GM18505 (cell line): ENCODE measurements around the gene FAAP100.
A peak's percentile ranks its signal among the peaks of the same experiment; 100 is the strongest.

Experiments used
- ATAC-seq: cut with Tn5 transposase; IDR thresholded peaks from one replicate; pipeline ENCODE4 v1.9.1; 2021; ENCODE audit not compliant: unreplicated experiment
- POLR2A ChIP-seq: IDR thresholded peaks from 4 replicates; pipeline ENCODE4 v1.6.1; 2011; ENCODE audit warnings: borderline replicate concordance; ENCODE audit not compliant: insufficient read depth, insufficient read length; ENCODE audit errors: extremely low read depth

FAAP100 gene

DNA sequence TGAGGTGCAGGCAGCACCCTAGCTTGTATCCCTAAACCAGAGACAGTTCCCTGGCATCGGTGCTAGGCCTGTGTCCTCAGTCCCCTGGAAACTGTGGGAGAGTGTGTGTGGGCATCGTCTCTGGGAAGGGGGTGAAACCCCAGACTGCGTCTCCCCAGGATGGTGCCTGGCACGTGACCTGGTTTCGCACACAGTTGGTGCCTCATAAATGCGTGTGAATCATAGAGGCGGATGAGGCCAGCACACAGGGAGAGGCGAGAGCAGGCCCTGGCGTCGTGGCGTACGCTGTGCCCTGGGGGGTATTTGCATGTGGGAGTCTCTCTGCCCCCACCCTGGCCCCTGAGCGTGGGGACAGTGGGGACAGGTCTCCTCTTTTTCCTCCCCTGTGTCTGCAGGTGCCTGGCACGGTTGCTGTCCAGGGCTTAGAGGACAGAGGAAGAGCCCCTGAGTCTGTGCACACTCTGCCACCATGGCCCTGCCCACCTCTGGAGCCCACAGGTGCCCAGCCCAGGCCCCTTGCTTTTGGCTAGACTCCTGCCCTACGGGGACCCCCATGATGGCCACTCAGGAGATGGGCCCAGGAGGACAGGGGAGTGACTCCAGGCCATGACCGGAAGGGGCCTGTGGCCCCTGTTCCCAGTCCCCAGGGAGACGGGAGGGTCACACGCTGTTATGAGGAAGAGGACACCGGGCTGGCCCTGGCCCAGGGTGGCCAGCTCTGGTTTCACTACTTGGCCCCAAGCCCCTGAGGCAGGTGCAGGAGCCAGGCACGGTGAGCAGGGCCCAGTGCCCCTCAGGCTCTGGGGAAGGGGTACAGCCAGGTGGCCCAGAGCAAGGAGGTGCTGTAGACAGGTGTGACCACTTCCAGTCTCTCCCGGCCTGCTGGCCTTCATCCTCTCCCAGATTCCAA is 25.2 kb downstream of the FAAP100 start:
- TF ChIP-seq POLR2A: no peak

GRCh38 chr17:81524865-81525159 is 27.3 kb downstream of the FAAP100 start:
- no peak for TF ChIP-seq POLR2A
- ATAC-seq: no peak

More for the DNA sequence above, 25.2 kb downstream of the FAAP100 start:
- no peak for ATAC-seq

GRCh38 chr17:81524039-81524864 is 27.9 kb downstream of the FAAP100 start:
- TF ChIP-seq POLR2A: no peak
- ATAC-seq: no peak

GRCh38 chr17:81523402-81524038 is 28.6 kb downstream of the FAAP100 start:
- no peak for TF ChIP-seq POLR2A
- ATAC-seq: no peak

DNA sequence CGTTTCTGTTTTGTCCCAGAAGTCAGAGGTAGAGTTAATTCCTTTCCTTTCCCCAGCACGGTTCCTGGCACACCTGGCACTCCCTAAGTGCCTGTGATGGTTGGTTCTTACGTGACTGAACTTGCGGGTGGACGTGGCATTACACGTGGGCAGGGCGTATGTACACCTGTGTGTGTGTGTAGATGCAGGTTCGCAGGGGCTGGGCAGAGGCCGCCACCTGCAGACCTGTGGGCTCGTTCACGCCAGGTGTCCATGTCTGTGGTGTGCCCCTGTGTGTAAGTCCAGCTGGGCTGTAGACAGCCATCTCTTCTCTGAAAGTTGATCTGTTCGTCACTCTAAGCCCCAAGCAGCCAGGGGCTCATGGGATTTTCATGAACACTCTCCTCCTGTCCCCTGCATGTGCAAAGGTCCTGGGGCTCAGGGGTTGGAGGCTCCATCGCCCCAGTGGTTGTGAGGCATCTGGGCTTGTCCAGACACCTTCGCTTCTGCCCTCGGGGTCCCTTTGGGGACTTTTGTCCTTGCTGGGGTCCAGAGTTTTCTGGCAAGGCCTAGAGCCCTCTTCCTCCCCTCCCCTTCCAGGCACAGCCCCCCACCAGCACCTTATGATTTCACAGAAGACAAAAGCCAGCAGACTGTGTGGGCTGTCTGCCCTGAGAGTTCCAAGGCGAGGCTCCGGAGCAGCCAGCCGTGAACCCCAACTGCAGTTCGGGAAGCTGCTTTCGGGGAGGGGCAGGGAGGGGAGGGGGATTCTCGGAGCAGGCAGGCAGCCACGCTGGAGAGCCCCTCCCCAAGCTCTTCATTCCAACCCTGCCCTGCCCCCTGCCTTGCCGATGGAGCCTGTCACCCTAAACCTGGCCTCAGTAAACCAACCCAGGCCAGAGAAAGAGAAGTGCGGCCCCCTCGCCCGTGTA is 29.4 kb downstream of the FAAP100 start:
- ATAC-seq: no peak
- TF ChIP-seq POLR2A: no peak

- TF ChIP-seq POLR2A: no peak
- ATAC-seq: no peak
Measured at GRCh38 chr17:81520021-81520901, 31.9 kb downstream of the FAAP100 start.

DNA sequence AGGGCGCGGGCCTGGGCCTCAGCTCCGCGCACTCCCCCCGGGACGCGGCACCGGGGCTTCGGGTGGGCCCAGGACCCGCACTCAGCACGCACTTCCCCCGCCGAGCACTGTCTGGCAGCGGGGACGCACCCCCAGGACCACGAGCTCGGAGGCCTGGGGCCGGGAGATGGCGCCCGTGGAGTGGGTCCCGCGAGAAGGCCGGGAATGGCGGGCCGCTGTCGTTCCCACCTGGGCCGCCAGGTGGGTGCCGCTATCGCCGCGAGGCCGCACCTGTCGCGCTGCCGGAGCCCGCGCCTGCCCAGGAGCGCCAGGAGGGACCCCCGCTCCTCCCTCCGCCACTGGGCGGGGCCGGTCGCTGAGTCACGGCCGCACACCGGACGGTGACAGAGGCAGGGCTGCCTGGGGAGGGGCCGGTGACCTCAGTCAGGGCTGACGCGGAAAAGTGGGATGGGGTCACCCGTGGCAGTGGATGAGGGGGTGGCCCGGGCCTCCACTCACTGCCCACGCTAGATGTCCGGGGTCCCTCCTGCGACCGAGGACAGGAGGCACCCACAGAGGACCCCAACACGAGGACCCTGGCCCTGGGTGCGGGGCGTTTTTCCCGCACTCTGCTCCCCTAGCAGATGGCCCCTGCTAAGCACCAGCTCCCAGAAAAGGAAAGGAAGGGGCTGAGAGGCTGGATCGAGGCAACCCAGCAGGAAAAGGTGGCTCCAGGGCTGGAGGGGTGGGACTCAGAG is 32.7 kb downstream of the FAAP100 start:
- no peak for ATAC-seq
- no peak for TF ChIP-seq POLR2A

DNA sequence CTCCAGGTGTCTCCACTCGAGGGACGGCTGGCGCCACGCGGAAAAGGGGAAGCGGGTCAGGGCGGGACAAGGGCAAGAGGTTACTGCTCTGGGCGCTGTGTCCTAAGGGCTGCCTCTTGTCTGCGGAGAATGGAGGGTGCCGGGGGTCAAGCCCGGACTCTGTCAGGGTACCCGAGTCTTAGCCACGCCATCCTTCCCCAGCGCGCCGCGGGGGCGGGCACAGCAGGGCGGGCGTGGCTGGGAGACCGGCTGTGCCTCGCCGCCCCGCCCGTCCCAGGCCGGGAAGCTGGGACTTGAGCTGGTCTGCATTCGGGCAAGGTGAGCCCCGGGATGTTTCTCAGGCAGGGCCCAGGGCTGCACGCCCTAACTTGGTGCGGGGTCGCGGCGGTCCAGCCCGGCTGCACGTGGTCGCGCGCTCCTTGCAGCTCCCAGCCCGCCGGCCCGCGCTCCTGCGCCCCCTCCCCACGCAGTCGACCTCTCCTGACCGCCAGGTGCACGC is 33.3 kb downstream of the FAAP100 start:
- TF ChIP-seq POLR2A: peak; percentile 66
- no peak for ATAC-seq

DNA sequence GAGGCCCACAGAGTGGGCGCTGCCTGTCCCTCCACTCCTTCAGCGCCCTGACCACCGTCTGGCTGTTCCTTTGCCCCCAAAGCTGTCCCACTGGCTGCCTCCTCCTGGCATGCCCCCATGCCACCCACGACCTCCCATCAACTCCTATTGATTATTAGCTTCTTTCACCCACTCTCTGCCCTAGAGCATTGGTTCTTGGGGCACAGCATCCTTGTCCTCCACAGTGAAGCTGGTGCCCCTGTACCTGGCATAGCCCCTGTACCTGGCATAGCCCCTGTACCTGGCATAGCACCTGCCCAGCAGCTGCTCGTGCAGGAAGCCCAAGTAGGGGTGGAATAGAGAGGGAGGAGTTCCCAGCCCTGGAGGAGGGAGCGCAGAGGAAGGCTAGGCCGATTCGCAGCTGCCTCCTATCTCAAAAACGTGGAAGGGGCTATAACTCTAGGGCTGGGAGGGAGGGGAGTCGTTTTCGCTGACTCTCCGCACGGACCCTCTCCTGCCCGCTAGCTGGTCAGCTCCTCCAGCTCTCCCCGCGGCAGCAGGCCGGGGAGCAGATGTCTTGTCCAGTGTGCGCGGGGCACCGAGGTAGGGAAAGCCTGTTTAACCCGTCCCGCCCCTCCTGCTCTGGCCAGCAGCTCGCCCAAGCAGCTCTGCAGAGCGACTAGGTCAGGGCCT is 33.9 kb downstream of the FAAP100 start:
- ATAC-seq: no peak
- TF ChIP-seq POLR2A: no peak

GRCh38 chr17:81517339-81518112 is 34.6 kb downstream of the FAAP100 start:
- peak; percentile 78 for TF ChIP-seq POLR2A
- peak; percentile 26 for ATAC-seq

DNA sequence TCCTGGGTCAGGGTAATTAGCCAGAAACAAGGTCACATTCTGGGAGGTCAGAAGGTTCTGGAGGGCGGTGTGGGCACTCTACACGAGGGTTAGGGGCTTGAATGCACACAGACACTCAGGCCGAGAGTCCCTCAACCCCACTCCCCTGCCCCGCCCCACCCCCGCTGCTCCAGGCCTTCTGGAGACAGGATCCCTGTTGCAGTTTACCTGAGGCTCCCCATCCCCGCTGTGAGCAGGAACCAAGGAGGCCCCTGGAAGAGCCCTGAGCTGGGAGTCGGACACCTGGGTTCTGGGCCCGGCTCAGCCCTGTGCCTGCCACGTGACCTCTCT is 35.2 kb downstream of the FAAP100 start:
- no peak for TF ChIP-seq POLR2A
- no peak for ATAC-seq
